Naive B cell (primary cell): Measurements from ENCODE around the gene CENPO. TPM values are rescaled to one million over a fixed set of nuclear protein-coding genes. Genes with fewer than 3 reads are reported as not detected.

Experiments
- ATAC-seq, 2 donors: fragments of 150-1000 bp; cut with Tn5 transposase; 2 replicates each; pipeline ENCODE4 v1.10.0; 2021; ENCODE audit warnings: low read depth in 2 of 2, mild to moderate bottlenecking in 2 of 2, moderate library complexity in 2 of 2
- DNase-seq: peaks from one replicate; pipeline ENCODE4 v3.0.0; 2022
- H3K27ac Mint-ChIP-seq, 6 donors: one replicate each; pipeline ENCODE4 v1.8.0; 2020 to 2022; ENCODE audit warnings: mild to moderate bottlenecking in 6 of 6, mixed read lengths in 6 of 6, moderate library complexity in 5 of 6, inconsistent platforms in 2 of 6
- H3K27me3 Mint-ChIP-seq, 3 donors: one replicate each; pipeline ENCODE4 v1.8.0; 2021 to 2022; ENCODE audit warnings: mixed read lengths in 3 of 3, mild to moderate bottlenecking in 1 of 3
- H3K36me3 Mint-ChIP-seq, 2 donors: one replicate each; pipeline ENCODE4 v1.8.0; 2020 to 2022; ENCODE audit warnings: mixed read lengths in 2 of 2, inconsistent platforms in 1 of 2, mild to moderate bottlenecking in 1 of 2
- H3K4me1 Mint-ChIP-seq, 3 donors: one replicate each; pipeline ENCODE4 v1.8.0; 2020 to 2022; ENCODE audit warnings: mixed read lengths in 3 of 3, inconsistent platforms in 1 of 3, mild to moderate bottlenecking in 1 of 3, moderate library complexity in 1 of 3
- H3K4me3 Mint-ChIP-seq, 8 donors: one replicate each; pipeline ENCODE4 v1.8.0; 2020 to 2022; ENCODE audit warnings: mild to moderate bottlenecking in 8 of 8, mixed read lengths in 8 of 8, moderate library complexity in 8 of 8, inconsistent platforms in 2 of 8
- H3K9me3 Mint-ChIP-seq, 7 donors: one replicate each; pipeline ENCODE4 v1.8.0; 2020 to 2022; ENCODE audit warnings: mixed read lengths in 7 of 7, mild to moderate bottlenecking in 5 of 7, inconsistent platforms in 2 of 7, moderate library complexity in 1 of 7
- polyA plus RNA-seq, 6 donors: library from polyadenylated mRNA; unstranded; fragments of 300-500 nt; fragmentation: Illumina TruSeq; gene quantifications; one replicate each; pipeline ENCODE4 v1.2.3, GENCODE V29; 2021; ENCODE audit warnings: low read depth in 6 of 6

Gene CENPO
- polyA plus RNA-seq, 6 donors from 2014 or later = 0.56 to 4.5 (median 2.0) TPM

DNA sequence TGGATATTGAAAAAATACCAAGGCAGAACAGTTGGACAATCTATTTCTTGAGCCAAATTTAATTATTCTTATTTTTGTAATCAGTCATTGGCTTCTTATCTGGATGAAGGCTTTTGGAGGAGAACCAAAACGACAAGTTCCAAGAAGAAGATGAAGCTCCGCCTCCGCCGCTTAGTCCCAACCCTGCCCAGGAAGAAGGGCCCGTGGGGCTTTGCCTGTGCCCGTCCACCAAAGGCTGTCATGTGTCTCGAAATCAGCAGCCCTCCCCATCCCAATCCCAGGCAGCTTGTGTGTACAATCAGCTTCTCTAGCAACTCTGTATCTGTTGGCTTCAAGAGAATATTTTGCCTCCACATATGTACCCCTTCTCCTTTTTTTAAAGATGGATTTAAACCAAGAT, 24.6 kb upstream of the CENPO start:
- ATAC-seq (no peak), DNase-seq (no peak)
- no peak overlapping the region for H3K4me3 Mint-ChIP-seq
- peaks cover 23 to 37% of the 10 kb centered on the region in 2 donors for H3K36me3 Mint-ChIP-seq
- H3K9me3 Mint-ChIP-seq = no peaks in the 10 kb centered on the region
- H3K27me3 Mint-ChIP-seq = no peaks in the 10 kb centered on the region
- no peaks in the 10 kb centered on the region for H3K4me1 Mint-ChIP-seq
- no peak overlapping the region for H3K27ac Mint-ChIP-seq

- DNase-seq (no peak), ATAC-seq (no peak)
- no peaks in the 10 kb centered on the region for H3K4me1 Mint-ChIP-seq
- H3K9me3 Mint-ChIP-seq = no peaks in the 10 kb centered on the region
- H3K27me3 Mint-ChIP-seq = peaks cover 0 to 6% (median 0%) of the 10 kb centered on the region in 3 donors
- no peak overlapping the region for H3K4me3 Mint-ChIP-seq
- H3K27ac Mint-ChIP-seq = peak overlapping the region in 1 of 6 donors; percentile 0
- peaks cover 15 to 24% of the 10 kb centered on the region in 2 donors for H3K36me3 Mint-ChIP-seq
These were observed 22.2 kb upstream of the CENPO start for GRCh38 chr2:24771061-24771460.

DNA sequence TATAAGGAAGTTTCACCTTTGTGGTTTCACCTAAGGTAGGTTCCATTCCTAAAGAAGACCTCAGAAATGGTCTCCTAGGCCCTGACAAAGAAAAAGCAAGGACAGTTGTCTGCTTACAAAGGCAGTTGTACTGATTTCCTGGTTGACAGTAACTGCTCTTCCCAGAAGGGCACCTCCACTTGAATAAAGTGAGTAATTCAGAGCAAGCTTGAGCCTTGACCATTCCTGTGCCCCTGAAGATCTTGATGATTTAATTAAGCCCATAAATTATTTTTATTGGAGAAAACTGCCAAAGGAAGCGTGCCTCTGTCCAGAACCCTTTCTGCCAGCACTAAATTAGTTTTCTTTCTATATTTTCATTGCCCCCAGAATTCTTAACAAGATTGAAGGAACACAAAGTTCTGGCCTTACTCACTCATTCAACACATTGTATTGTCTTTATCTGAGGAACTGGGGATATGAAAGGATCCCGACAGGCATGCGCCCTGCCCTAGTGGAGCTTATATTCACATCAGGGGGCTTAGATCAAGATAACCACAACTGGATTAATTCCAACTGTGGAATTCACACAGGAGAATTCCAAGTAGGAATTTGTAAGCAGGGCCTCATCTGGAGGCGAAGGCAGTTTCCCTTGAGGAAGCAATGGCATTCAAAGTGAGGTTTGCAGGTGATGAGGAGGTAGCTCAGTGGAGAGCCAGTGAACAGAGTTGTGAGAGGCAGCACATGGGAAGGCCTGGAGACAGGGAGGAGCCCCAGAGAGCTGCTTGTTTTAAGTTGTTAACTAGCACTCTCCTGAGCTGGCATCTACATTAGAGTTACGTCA, 21.2 kb upstream of the CENPO start:
- H3K27me3 Mint-ChIP-seq = peaks cover 6 to 15% (median 8%) of the 10 kb centered on the region in 3 donors
- no peak overlapping the region for H3K4me3 Mint-ChIP-seq
- no peaks in the 10 kb centered on the region for H3K9me3 Mint-ChIP-seq
- H3K36me3 Mint-ChIP-seq = peaks cover 15% of the 10 kb centered on the region in 2 donors
- H3K4me1 Mint-ChIP-seq = no peaks in the 10 kb centered on the region
- H3K27ac Mint-ChIP-seq = no peak overlapping the region
- ATAC-seq (no peak), DNase-seq (no peak)

- no peak for DNase-seq
- Mint-ChIP-seq H3K4me1 (no peaks in the 10 kb centered on the region), H3K9me3 (no peaks in the 10 kb centered on the region), H3K4me3 (no peak overlapping the region), H3K27ac (no peak overlapping the region), H3K36me3 (peaks cover 7 to 11% of the 10 kb centered on the region in 2 donors), H3K27me3 (peaks cover 17 to 27% (median 19%) of the 10 kb centered on the region in 3 donors)
- no peak for ATAC-seq
These were observed 18.9 kb upstream of the CENPO start for GRCh38 chr2:24774373-24774772.

GRCh38 chr2:24779116-24779515, 14.1 kb upstream of the CENPO start:
- H3K4me3 Mint-ChIP-seq = no peak overlapping the region
- peaks cover 0 to 4% (median 0%) of the 10 kb centered on the region in 7 donors for H3K9me3 Mint-ChIP-seq
- DNase-seq = no peak
- peaks cover 3 to 9% of the 10 kb centered on the region in 2 donors for H3K36me3 Mint-ChIP-seq
- no peak overlapping the region for H3K27ac Mint-ChIP-seq
- no peak for ATAC-seq
- H3K4me1 Mint-ChIP-seq = no peaks in the 10 kb centered on the region
- peaks cover 47 to 60% (median 48%) of the 10 kb centered on the region in 3 donors for H3K27me3 Mint-ChIP-seq

DNA sequence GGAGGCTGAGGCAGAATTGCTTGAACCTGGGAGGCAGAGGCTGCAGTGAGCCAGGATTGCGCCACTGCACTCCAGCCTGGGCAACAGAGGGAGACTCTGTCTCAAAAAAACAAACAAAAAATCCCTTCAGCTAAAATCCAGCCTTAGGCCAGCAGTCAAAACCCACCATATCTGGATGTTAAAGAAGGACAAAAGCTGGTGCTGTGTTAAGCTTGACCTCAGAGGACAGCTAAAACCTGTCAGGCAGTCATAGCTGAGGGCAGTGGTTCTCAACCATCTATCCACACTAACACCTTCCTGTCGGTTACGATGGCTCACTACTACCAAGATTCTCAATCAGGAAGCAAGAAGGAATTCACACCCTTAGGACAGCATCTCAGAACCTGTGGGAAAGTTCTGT, 9.6 kb upstream of the CENPO start:
- Mint-ChIP-seq H3K9me3 (peaks cover 0 to 5% (median 3%) of the 10 kb centered on the region in 7 donors), H3K36me3 (peaks cover 9 to 14% of the 10 kb centered on the region in 2 donors), H3K27me3 (peaks cover 37 to 55% (median 47%) of the 10 kb centered on the region in 3 donors), H3K27ac (peak overlapping the region in 1 of 6 donors; percentile 2), H3K4me1 (peaks cover 16 to 29% (median 20%) of the 10 kb centered on the region in 3 donors), H3K4me3 (no peak overlapping the region)
- no peak for ATAC-seq
- no peak for DNase-seq

DNA sequence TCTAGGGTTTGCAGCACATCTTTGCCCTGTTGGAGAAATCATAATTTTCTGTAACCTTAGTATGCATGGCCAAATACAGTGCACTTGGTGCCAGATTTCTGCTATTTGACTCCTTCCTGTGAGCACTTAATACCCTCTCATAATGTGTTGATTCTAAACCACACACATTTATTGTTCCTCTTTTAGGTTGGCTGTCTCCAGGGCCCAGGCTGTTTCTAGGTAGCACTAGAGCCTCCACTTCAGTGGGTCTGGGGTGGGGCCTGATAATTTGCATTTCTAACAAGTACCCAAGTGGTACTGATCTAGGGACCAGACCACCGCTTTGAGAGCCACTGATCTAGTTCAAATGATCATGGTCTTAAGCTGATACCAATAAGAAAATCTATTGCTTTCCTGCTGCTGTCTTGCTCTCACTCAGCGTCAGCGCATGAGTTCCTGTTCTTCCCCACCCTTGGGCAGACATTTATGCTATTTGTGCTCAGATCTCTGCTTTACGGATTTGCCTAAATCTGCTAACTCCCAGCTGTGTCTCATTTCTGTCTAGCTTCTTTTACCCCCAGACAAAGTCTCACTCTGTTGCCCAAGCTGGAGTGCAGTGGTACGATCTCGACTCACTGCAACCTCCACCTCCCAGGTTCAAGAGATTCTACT, 7.4 kb upstream of the CENPO start:
- Mint-ChIP-seq H3K4me3 (peak overlapping the region; percentile 38 to 87 (median 78)), H3K4me1 (peaks cover 16 to 29% (median 20%) of the 10 kb centered on the region in 3 donors), H3K36me3 (peaks cover 5 to 21% of the 10 kb centered on the region in 2 donors), H3K9me3 (peaks cover 0 to 5% (median 2%) of the 10 kb centered on the region in 7 donors), H3K27ac (peak overlapping the region; percentile 75 to 97 (median 91)), H3K27me3 (peaks cover 30 to 49% (median 48%) of the 10 kb centered on the region in 3 donors)
- peak; percentile 84 for DNase-seq
- ATAC-seq = peak; percentile 97 to 99

GRCh38 chr2:24787532-24787931, 5.7 kb upstream of the CENPO start:
- peaks cover 0 to 21% of the 10 kb centered on the region in 2 donors for H3K36me3 Mint-ChIP-seq
- DNase-seq (no peak), ATAC-seq (no peak)
- peaks cover 17 to 35% (median 32%) of the 10 kb centered on the region in 3 donors for H3K27me3 Mint-ChIP-seq
- H3K4me3 Mint-ChIP-seq = peak overlapping the region in 3 of 8 donors; percentile 0 to 20 (median 4)
- H3K27ac Mint-ChIP-seq = peak overlapping the region in 2 of 6 donors; percentile 33 to 86
- H3K4me1 Mint-ChIP-seq = peaks cover 21 to 32% (median 24%) of the 10 kb centered on the region in 3 donors
- H3K9me3 Mint-ChIP-seq = peaks cover 0 to 4% (median 1%) of the 10 kb centered on the region in 7 donors

- Mint-ChIP-seq H3K9me3 (peaks cover 0 to 4% (median 1%) of the 10 kb centered on the region in 7 donors), H3K27ac (no peak overlapping the region), H3K4me1 (peaks cover 29 to 43% (median 32%) of the 10 kb centered on the region in 3 donors), H3K27me3 (peaks cover 9 to 27% (median 22%) of the 10 kb centered on the region in 3 donors), H3K36me3 (peaks cover 0 to 18% of the 10 kb centered on the region in 2 donors), H3K4me3 (no peak overlapping the region)
- DNase-seq = no peak
- ATAC-seq = no peak
These were observed 4.4 kb upstream of the CENPO start for GRCh38 chr2:24788816-24789215.

GRCh38 chr2:24791452-24791851, 1.8 kb upstream of the CENPO start:
- Mint-ChIP-seq H3K4me3 (peak overlapping the region in 2 of 8 donors; percentile 30 to 98), H3K9me3 (no peaks in the 10 kb centered on the region), H3K4me1 (peaks cover 13 to 27% (median 17%) of the 10 kb centered on the region in 3 donors)

GRCh38 chr2:24792542-24792873, 717 bp upstream of the CENPO start:
- H3K27me3 Mint-ChIP-seq = peaks cover 9 to 19% (median 14%) of the 10 kb centered on the region in 3 donors
- peaks cover 0 to 14% of the 10 kb centered on the region in 2 donors for H3K36me3 Mint-ChIP-seq
- peaks cover 13 to 19% (median 15%) of the 10 kb centered on the region in 3 donors for H3K4me1 Mint-ChIP-seq
- no peak for ATAC-seq
- H3K27ac Mint-ChIP-seq = peak overlapping the region; percentile 94 to 99 (median 98)
- DNase-seq = no peak
- H3K9me3 Mint-ChIP-seq = no peaks in the 10 kb centered on the region
- peak overlapping the region; percentile 95 to 99 (median 98) for H3K4me3 Mint-ChIP-seq

More at GRCh38 chr2:24791452-24791851, 1.8 kb upstream of the CENPO start:
- Mint-ChIP-seq H3K36me3 (peaks cover 0 to 18% of the 10 kb centered on the region in 2 donors), H3K27ac (no peak overlapping the region), H3K27me3 (peaks cover 9 to 22% (median 19%) of the 10 kb centered on the region in 3 donors)
- ATAC-seq = no peak
- DNase-seq = no peak

DNA sequence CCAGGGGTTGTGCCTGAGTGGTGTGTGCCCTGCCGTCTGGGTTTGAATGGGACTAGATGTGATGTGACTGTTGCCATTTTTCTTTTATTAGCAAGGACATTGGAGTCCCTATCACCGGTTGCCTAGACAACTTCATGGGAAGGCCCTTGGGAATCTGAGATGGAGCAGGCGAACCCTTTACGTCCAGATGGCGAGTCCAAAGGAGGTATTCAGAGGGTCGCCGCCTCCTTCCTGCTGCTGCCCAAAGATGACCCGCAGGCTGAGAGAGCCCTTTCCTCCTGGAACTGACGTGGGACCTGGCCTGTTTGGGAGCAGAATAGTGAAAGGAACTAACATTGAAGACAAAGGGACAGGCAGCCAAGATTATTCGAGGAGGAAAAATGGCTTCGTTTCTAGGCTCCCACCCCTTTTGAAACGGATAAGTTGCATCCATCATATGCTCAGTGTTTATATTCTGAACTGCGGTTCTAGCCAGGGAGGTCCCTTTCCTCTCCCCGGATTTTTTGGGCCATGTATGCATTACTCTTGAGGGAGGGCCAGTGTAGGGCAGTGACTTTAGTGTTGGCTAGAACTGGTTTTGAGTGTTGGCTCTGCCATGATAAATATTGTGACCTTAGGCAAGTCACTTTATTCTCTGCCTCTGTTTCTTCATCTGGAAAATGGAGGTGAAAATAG, 673 bp downstream of the CENPO start:
- ATAC-seq = no peak
- Mint-ChIP-seq H3K4me1 (peaks cover 11 to 18% (median 13%) of the 10 kb centered on the region in 3 donors), H3K4me3 (peak overlapping the region; percentile 95 to 99 (median 98)), H3K36me3 (peaks cover 0 to 7% of the 10 kb centered on the region in 2 donors), H3K27ac (peak overlapping the region in 3 of 6 donors; percentile 94 to 99 (median 99)), H3K9me3 (no peaks in the 10 kb centered on the region), H3K27me3 (peaks cover 0 to 5% (median 1%) of the 10 kb centered on the region in 3 donors)
- DNase-seq = no peak

DNA sequence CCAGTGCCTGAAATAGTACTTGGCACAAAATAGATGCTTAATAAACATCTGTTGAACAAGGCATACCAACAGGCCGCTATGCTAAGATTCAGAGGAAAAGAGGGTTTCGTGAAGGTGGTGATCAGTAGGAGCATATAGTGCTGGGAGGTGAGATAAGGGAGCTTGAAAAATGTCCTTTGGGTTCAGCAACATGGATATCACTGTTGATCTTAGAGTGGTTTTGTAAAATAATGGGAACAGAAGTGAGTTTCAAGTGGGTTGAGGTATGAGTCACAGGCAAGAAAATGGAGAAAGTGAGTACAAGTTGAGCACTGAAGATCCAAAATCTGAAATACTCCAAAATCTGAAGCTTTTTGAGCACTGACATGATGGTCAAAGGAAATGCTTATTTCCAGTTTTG, 4.4 kb downstream of the CENPO start:
- Mint-ChIP-seq H3K36me3 (no peaks in the 10 kb centered on the region), H3K4me3 (no peak overlapping the region), H3K9me3 (peaks cover 0 to 6% (median 0%) of the 10 kb centered on the region in 7 donors), H3K27ac (no peak overlapping the region), H3K27me3 (no peaks in the 10 kb centered on the region), H3K4me1 (peaks cover 7 to 14% (median 8%) of the 10 kb centered on the region in 3 donors)
- ATAC-seq = no peak
- no peak for DNase-seq
